NB4 (cell line): ENCODE results near the gene HFE.

ENCODE experiments used
- DNase-seq: peaks from one replicate; pipeline ENCODE4 v3.0.0; 2010; ENCODE audit warnings: low read depth
- H3K4me3 ChIP-seq: one replicate; pipeline ENCODE4 v1.5.1; 2011; ENCODE audit warnings: mild to moderate bottlenecking, low read depth, low read length, moderate library complexity
- CTCF ChIP-seq: IDR thresholded peaks from one replicate; pipeline ENCODE4 v1.5.1; 2012; ENCODE audit warnings: low read depth, low read length
- MYC ChIP-seq: IDR thresholded peaks from 2 replicates; pipeline ENCODE4 v1.6.1; 2011; ENCODE audit warnings: low read depth, low read length
- POLR2A ChIP-seq: IDR thresholded peaks from 2 replicates; pipeline ENCODE4 v1.6.1; 2011; ENCODE audit warnings: mild to moderate bottlenecking; ENCODE audit not compliant: insufficient read length; ENCODE audit errors: extremely low read depth
- TF ChIP-seq, protein P1 (sequence below): IDR thresholded peaks from 2 replicates; pipeline ENCODE4 v1.6.1; 2011; ENCODE audit warnings: low read depth, low read length

Gene HFE

GRCh38 chr6:26123675-26123946, 36.4 kb downstream of the HFE start:
- peak overlapping the region; percentile 55 for H3K4me3 ChIP-seq
- TF ChIP-seq, protein P1, sequence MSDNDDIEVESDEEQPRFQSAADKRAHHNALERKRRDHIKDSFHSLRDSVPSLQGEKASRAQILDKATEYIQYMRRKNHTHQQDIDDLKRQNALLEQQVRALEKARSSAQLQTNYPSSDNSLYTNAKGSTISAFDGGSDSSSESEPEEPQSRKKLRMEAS = no peak
- no peak for TF ChIP-seq CTCF
- 0 out of 2 replicates have a peak, but pooled peaks have one; percentile 36 for TF ChIP-seq MYC
- peak; percentile 81 for TF ChIP-seq POLR2A
- DNase-seq = no peak

DNA sequence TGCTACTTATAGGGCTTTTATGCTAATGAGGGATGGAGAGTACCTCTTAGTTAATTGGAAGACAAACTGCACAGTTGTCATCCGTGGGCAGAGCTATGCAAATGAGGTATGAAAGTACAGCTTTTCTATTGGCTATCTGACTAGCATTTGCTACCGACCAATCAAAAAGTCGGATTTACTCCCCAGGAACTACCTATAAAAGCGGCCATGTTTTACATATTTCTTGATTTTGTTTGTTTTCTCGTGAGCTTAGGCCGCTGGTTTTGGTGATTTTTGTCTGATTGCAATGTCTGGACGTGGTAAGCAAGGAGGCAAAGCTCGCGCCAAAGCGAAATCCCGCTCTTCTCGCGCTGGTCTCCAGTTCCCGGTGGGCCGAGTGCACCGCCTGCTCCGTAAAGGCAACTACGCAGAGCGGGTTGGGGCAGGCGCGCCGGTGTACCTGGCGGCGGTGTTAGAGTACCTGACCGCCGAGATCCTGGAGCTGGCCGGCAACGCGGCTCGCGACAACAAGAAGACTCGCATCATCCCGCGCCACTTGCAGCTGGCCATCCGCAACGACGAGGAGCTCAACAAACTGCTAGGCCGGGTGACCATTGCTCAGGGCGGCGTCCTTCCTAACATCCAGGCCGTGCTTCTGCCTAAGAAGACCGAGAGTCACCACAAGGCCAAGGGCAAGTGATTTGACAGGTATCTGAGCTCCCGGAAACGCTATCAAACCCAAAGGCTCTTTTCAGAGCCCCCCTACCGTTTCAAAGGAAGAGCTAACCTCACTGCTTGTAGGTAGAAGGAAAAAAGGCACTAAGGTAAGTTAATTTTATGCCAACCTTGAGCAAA, 36.9 kb downstream of the HFE start:
- H3K4me3 ChIP-seq = peak overlapping the region; percentile 99
- peak; percentile 99 for DNase-seq
- TF ChIP-seq CTCF = no peak
- peak; percentile 57 for TF ChIP-seq POLR2A

DNA sequence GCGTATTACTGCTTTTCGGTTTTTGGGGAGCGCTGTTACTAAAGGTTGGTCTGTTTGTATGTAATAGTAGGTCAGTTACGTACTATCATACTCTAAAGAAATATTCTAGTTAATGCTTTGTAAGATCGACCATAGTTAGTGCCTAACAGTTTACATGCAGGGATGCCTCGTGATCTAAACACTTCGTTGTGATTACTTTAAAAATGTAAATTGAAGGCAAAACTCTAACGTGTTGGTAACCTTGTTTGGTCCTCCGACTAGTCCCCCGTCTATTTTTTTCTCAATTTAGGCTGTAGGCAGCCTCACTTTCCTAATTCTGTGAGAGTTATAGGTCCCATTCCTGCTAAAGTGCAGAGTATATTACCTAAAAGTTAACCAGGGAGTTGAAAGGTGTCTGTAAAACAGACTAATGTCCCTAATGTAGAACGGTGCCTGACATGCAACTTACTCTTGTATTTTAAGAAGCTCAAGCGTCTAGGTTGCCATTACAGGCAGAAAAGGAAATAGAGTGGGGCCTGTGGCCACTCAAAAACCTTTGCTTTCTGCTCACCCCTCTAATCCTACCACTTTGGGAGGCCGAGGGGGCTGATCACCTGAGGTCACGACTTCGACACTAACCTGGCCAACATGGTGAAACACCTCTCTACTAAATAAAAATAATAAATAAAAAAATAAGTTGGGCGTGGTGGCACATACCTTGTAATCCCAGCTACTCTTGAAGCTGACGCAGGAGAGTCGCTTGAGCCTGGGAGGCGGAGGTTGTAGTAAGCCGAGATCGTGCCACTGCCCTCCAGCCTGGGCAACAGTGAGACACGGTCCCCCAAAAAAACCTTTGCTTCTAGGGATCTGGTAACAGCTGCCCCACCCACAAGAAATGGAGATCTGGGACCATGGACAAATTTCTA, 37.8 kb downstream of the HFE start:
- DNase-seq = peak; percentile 57
- no peak for TF ChIP-seq POLR2A
- no peak for TF ChIP-seq MYC
- TF ChIP-seq, protein P1 = no peak
- no peak for TF ChIP-seq CTCF
- H3K4me3 ChIP-seq = peak overlapping the region; percentile 99

DNA sequence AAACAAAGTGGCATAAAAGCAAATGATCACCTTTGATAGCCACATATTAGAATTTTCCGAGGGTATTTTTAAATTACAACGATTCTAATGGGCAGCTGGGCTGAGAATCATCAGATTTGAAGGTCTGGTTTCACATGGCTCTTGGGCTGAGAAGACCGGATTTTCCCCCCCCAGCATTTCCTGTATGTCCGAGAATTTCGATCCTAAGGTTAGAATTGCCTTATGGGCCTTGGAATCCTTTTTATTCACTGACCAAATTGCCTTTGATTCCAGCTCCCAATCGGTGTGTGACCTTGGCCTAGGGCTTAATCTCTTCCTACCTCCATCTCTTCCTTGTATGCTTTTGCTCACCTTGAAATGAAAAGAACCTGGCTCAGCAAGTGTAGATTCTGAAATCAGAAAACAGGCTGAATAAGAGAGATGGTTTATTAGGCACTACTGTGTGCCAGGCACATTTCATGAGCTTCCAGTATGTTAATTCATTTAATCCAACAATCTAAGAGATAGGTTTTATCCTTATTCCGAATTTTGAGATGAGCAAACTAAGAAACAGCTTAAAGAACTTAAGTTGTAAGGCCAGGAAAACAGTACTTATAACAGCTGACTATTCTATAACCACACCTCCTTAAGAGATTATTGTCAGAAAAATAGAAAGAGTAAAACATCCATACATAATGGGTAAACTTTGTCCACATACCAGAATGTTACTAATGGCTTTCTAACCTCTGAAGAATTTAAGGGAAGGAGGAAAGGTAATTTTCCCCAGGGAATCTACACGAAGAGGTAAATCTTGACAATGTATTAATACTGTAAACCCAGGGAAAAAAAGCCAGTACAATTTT, 39.4 kb downstream of the HFE start:
- TF ChIP-seq MYC (no peak), POLR2A (peak; percentile 0)
- no peak for DNase-seq
- H3K4me3 ChIP-seq = peak overlapping the region; percentile 99

DNA sequence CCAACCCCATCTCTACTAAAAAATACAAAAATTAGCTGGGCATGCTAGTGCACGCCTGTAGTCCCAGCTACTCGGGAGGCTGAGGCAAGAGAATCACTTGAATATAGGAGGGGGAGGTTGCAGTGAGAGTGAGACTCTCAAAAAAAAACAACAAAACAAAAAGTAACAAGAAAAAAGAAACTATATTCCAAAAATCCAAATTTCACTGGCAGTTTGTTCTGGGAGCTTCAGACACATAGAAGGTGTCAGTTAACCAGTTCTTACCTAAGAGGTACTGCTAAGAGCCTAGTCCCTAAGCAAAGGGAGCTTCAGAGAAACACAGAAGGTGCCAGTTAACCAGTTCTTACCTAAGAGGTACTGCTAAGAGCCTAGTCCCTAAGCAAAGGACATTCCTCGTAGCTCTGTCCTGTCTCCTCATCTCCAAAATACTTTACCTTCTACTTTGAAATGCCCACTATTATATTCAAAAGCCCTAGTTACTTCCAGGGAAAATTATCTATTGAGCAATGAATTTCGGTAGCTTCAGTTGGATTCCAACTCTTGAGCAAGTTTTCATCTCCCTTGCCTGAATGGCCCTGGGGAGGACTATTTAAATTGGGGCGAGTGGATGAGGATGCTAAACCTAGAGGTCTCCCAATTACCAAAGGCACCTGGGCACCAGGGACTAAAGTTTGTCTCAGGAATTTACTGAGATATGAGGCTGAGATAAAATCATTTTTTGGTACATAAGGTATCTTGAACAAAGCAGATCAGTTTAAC, 41.0 kb downstream of the HFE start:
- no peak overlapping the region for H3K4me3 ChIP-seq
- DNase-seq = no peak
- TF ChIP-seq POLR2A = no peak
- no peak for TF ChIP-seq MYC
- TF ChIP-seq CTCF = no peak
- TF ChIP-seq, protein P1 = no peak

GRCh38 chr6:26129656-26130055, 42.4 kb downstream of the HFE start:
- no peak for TF ChIP-seq CTCF
- TF ChIP-seq, protein P1 = no peak
- TF ChIP-seq POLR2A = no peak
- 0 out of 2 replicates have a peak, but pooled peaks have one; percentile 12 for TF ChIP-seq MYC
- no peak overlapping the region for H3K4me3 ChIP-seq
- peak; percentile 24 for DNase-seq
